Stimulated activated CD8-positive, alpha-beta memory T cell treated with anti-CD3 and anti-CD28 coated beads, Interleukin-4, amount 100 ng/mL, for 1 hour (primary cell): ENCODE results near the gene THBS3.
A peak's percentile ranks its signal among the peaks of the same experiment; 100 is the strongest.
"Not testable (repeated sequence)": the region's sequence is repeated elsewhere in the genome, so short reads cannot be mapped to it uniquely, and the experiment has no call there.

ENCODE experiments used
- DNase-seq, 2 donors: peaks; one replicate each; pipeline ENCODE4 v3.0.0-alpha.2; 2020; ENCODE audit warnings: low read depth in 2 of 2, low spot score in 1 of 2

THBS3 gene

GRCh38 chr1:155235375-155235774 lies 27.7 kb upstream of the THBS3 start:
- DNase-seq, result not testable (repeated sequence)

- DNase-seq, result not testable (repeated sequence)
Observed at GRCh38 chr1:155233502-155233901, 25.8 kb upstream of the THBS3 start.

- not testable (repeated sequence) for DNase-seq
Observed at GRCh38 chr1:155232001-155232978, 24.6 kb upstream of the THBS3 start.

- DNase-seq, result not testable (repeated sequence)
Observed at GRCh38 chr1:155231302-155231701, 23.6 kb upstream of the THBS3 start.

GRCh38 chr1:155228096-155228427 lies 20.4 kb upstream of the THBS3 start:
- DNase-seq, result no peak

- DNase-seq, result peak; percentile 97 to 100
Observed at GRCh38 chr1:155227261-155228095, 19.8 kb upstream of the THBS3 start.

- DNase-seq, result no peak
Observed at GRCh38 chr1:155226910-155227260, 19.2 kb upstream of the THBS3 start.

GRCh38 chr1:155226188-155226909 lies 18.7 kb upstream of the THBS3 start:
- DNase-seq, result peak; percentile 68 to 90

- not testable (repeated sequence) for DNase-seq
Observed at GRCh38 chr1:155225404-155225759, 17.7 kb upstream of the THBS3 start.

- no peak for DNase-seq
Observed at GRCh38 chr1:155223047-155223446, 15.3 kb upstream of the THBS3 start.

- DNase-seq, result not testable (repeated sequence)
Observed at GRCh38 chr1:155220211-155220965, 12.7 kb upstream of the THBS3 start.

- no peak for DNase-seq
Observed at GRCh38 chr1:155219592-155220031, 11.9 kb upstream of the THBS3 start.

GRCh38 chr1:155218854-155219591 lies 11.3 kb upstream of the THBS3 start:
- DNase-seq, result no peak

GRCh38 chr1:155214702-155215101 lies 7.0 kb upstream of the THBS3 start:
- not testable (repeated sequence) for DNase-seq

GRCh38 chr1:155212051-155212440 lies 4.3 kb upstream of the THBS3 start:
- DNase-seq, result not testable (repeated sequence)

- not testable (repeated sequence) for DNase-seq
Observed at GRCh38 chr1:155211381-155212050, 3.8 kb upstream of the THBS3 start.

- no peak for DNase-seq
Observed at GRCh38 chr1:155210314-155211104, 2.8 kb upstream of the THBS3 start.

GRCh38 chr1:155209312-155209721 lies 1.6 kb upstream of the THBS3 start:
- DNase-seq, result no peak
